ENCODE results near the gene SLC16A8. TPM values are rescaled to one million over a fixed set of nuclear protein-coding genes. Genes with fewer than 3 reads are reported as not detected.

SLC16A8 gene
- total RNA-seq, 1 experiment from 2014 or later = not detected

- no peaks in the 10 kb centered on the region for H3K27me3 ChIP-seq (ENCODE audit: insufficient read depth, low read length)
- H3K36me3 ChIP-seq (ENCODE audit: control insufficient read depth in 1 of 2, insufficient read depth in 2 of 2, low read length in 2 of 2) = peaks cover 12 to 24% of the 10 kb centered on the region in 2 experiments; a peak in 3 of 4 replicates
- intact Hi-C loops (cut with micrococcal nuclease) = no loop called here
- ATAC-seq (no peak), DNase-seq (ENCODE audit: low read depth, low spot score) (no peak)
- no TSS peak for BruUV-seq (replicated peaks)
- H3K79me2 ChIP-seq (ENCODE audit: insufficient read depth, low read length) = no peaks in the 10 kb centered on the region
- no peak overlapping the region for H3K4me2 ChIP-seq (ENCODE audit: low read length)
- no peaks in the 10 kb centered on the region for H4K20me1 ChIP-seq (ENCODE audit: insufficient read depth)
- no peaks in the 10 kb centered on the region for H3K9me2 ChIP-seq (ENCODE audit: insufficient read depth)
- H2AFZ ChIP-seq (ENCODE audit: low read depth, low read length, poor library complexity, severe bottlenecking) = no peak overlapping the region
- no peak overlapping the region for H3K9ac ChIP-seq (ENCODE audit: low read length)
- CTCF ChIA-PET = no interaction called here
- TF ChIP-seq JUND (IDR thresholded peaks at IDR 0.05) = no peak
- no peak for TF ChIP-seq CBX3 (IDR thresholded peaks at IDR 0.05; ENCODE audit: low read depth)
- TF ChIP-seq ZNF274 (IDR thresholded peaks at IDR 0.05; ENCODE audit: low read depth, low read length) = no peak
- TF ChIP-seq ATF3 (IDR thresholded peaks at IDR 0.05) = no peak
- TF ChIP-seq FOSL1 (IDR thresholded peaks at IDR 0.05; ENCODE audit: low read depth) = no peak
- POLR2A ChIA-PET = no interaction called here
- no peak overlapping the region for H3K4me3 ChIP-seq (replicated peaks in 1 of 2; ENCODE audit: low read depth in 1 of 2, low read length in 2 of 2)
- H3K27ac ChIP-seq (ENCODE audit: low read depth, low read length) = no peak overlapping the region
- no peaks in the 10 kb centered on the region for H3K4me1 ChIP-seq (ENCODE audit: control insufficient read depth in 1 of 2, insufficient read depth in 2 of 2, low read length in 2 of 2)
- H3K9me3 ChIP-seq (ENCODE audit: control insufficient read depth in 1 of 2, insufficient read depth in 1 of 2, low read depth in 1 of 2, low read length in 2 of 2) = no peaks in the 10 kb centered on the region
- RAD21 ChIA-PET (ENCODE audit: low non-redundant PET in 1 of 2, low total read pairs in 2 of 2, uncharacterized antibody in 2 of 2, unreplicated experiment in 2 of 2) = no interaction called here
Observed at GRCh38 chr22:38070250-38070921, 13.6 kb downstream of the SLC16A8 start.

- RAD21 ChIA-PET (ENCODE audit: low non-redundant PET in 1 of 2, low total read pairs in 2 of 2, uncharacterized antibody in 2 of 2, unreplicated experiment in 2 of 2) = no interaction called here
- H3K9me3 ChIP-seq (ENCODE audit: control insufficient read depth in 1 of 2, insufficient read depth in 1 of 2, low read depth in 1 of 2, low read length in 2 of 2) = no peaks in the 10 kb centered on the region
- H3K9me2 ChIP-seq (ENCODE audit: insufficient read depth) = no peaks in the 10 kb centered on the region
- no peaks in the 10 kb centered on the region for H3K79me2 ChIP-seq (ENCODE audit: insufficient read depth, low read length)
- BruUV-seq (replicated peaks) = no TSS peak
- DNase-seq (ENCODE audit: low read depth, low spot score) = no peak
- no peak for TF ChIP-seq ZFX (IDR thresholded peaks at IDR 0.05)
- peak; percentile 54 for TF ChIP-seq RAD21 (IDR thresholded peaks at IDR 0.05; ENCODE audit: low read depth)
- TF ChIP-seq SP1 (IDR thresholded peaks at IDR 0.05; ENCODE audit: low read depth) = no peak
- TF ChIP-seq JUND (IDR thresholded peaks at IDR 0.05) = no peak
- peak in 2 of 3 experiments; percentile 38 to 54; a peak in 4 of 6 replicates for TF ChIP-seq CTCF (IDR thresholded peaks at IDR 0.05 in 2 of 3, conservative IDR thresholded peaks at IDR 0.05 in 1 of 3; ENCODE audit: borderline replicate concordance in 1 of 3, insufficient read depth in 1 of 3, low read depth in 2 of 3, low read length in 2 of 3)
- TF ChIP-seq EZH2phosphoT487 (IDR thresholded peaks at IDR 0.05; ENCODE audit: borderline replicate concordance) = no peak
- no peak for TF ChIP-seq FOSL1 (IDR thresholded peaks at IDR 0.05; ENCODE audit: low read depth)
- no peak for TF ChIP-seq TCF7L2 (IDR thresholded peaks at IDR 0.05; ENCODE audit: borderline replicate concordance, extremely low read depth, insufficient read depth, insufficient read length)
- no peak for TF ChIP-seq POLR2AphosphoS5 (IDR thresholded peaks at IDR 0.05; ENCODE audit: low read depth, low read length)
- no peak for TF ChIP-seq ZNF274 (IDR thresholded peaks at IDR 0.05; ENCODE audit: low read depth, low read length)
- no peak for TF ChIP-seq EGR1 (IDR thresholded peaks at IDR 0.05; ENCODE audit: low read depth)
- H2AFZ ChIP-seq (ENCODE audit: low read depth, low read length, poor library complexity, severe bottlenecking) = no peak overlapping the region
- CTCF ChIA-PET = no interaction called here
- intact Hi-C loops (cut with micrococcal nuclease) = no loop called here
- no peaks in the 10 kb centered on the region for H4K20me1 ChIP-seq (ENCODE audit: insufficient read depth)
- H3K27me3 ChIP-seq (ENCODE audit: insufficient read depth, low read length) = no peaks in the 10 kb centered on the region
- H3K27ac ChIP-seq (ENCODE audit: low read depth, low read length) = no peak overlapping the region
- H3K4me1 ChIP-seq (ENCODE audit: control insufficient read depth in 1 of 2, insufficient read depth in 2 of 2, low read length in 2 of 2) = no peaks in the 10 kb centered on the region
- H3K36me3 ChIP-seq (ENCODE audit: control insufficient read depth in 1 of 2, insufficient read depth in 2 of 2, low read length in 2 of 2) = peaks cover 12 to 26% of the 10 kb centered on the region in 2 experiments; a peak in 3 of 4 replicates
- ATAC-seq = peak; percentile 67
- POLR2A ChIA-PET = no interaction called here
- H3K9ac ChIP-seq (ENCODE audit: low read length) = no peak overlapping the region
- H3K4me3 ChIP-seq (replicated peaks in 1 of 2; ENCODE audit: low read depth in 1 of 2, low read length in 2 of 2) = no peak overlapping the region
- no peak overlapping the region for H3K4me2 ChIP-seq (ENCODE audit: low read length)
Observed at GRCh38 chr22:38069372-38070249, 14.4 kb downstream of the SLC16A8 start.

All from HCT116 (cell line).